Fibroblast of pulmonary artery (primary cell): ENCODE results near the gene DNAH14.
A peak's percentile ranks its signal among the peaks of the same experiment; 100 is the strongest.
"Not testable (repeated sequence)": the region's sequence is repeated elsewhere in the genome, so short reads cannot be mapped to it uniquely, and the experiment has no call there.

Source experiments
- DNase-seq: peaks from one replicate; pipeline ENCODE4 v3.0.0-alpha.2; 2010; ENCODE audit warnings: low read depth
- H3K4me3 ChIP-seq: replicated peaks from 2 replicates; pipeline ENCODE4 v1.5.1; 2011; ENCODE audit warnings: low read depth, mild to moderate bottlenecking, control low read depth, low read length, moderate library complexity
- CTCF ChIP-seq: IDR thresholded peaks from 2 replicates; pipeline ENCODE4 v1.5.1; 2011; ENCODE audit warnings: mild to moderate bottlenecking, control low read depth, low read length, inconsistent platforms; ENCODE audit errors: missing control alignments

Gene DNAH14

GRCh38 chr1:224929335-224930237, at the start of gene DNAH14:
Gene DNAH14, plus strand, starts transcription at chr1:224929675. Its CDS starts 23,028 bp downstream, at chr1:224952703.
- peak within 1 kb of the TSS; percentile 52 for H3K4me3 ChIP-seq
- no peak for TF ChIP-seq CTCF
- peak; percentile 84 for DNase-seq

- no peak overlapping the region for H3K4me3 ChIP-seq
- DNase-seq: no peak
- no peak for TF ChIP-seq CTCF
Observed at GRCh38 chr1:224880593-224881307, 48.7 kb upstream of the DNAH14 start.

- not testable (repeated sequence) for H3K4me3 ChIP-seq, DNase-seq
Observed at GRCh38 chr1:224881308-224881692, 48.2 kb upstream of the DNAH14 start.

GRCh38 chr1:224881762-224882211, 47.7 kb upstream of the DNAH14 start:
- no peak for TF ChIP-seq CTCF
- DNase-seq: no peak
- H3K4me3 ChIP-seq: no peak overlapping the region

- TF ChIP-seq CTCF: no peak
- DNase-seq: no peak
Observed at GRCh38 chr1:224882264-224882663, 47.2 kb upstream of the DNAH14 start.

GRCh38 chr1:224883091-224883490, 46.4 kb upstream of the DNAH14 start:
- no peak for DNase-seq
- no peak for TF ChIP-seq CTCF
- no peak overlapping the region for H3K4me3 ChIP-seq

More at GRCh38 chr1:224882264-224882663, 47.2 kb upstream of the DNAH14 start:
- no peak overlapping the region for H3K4me3 ChIP-seq

GRCh38 chr1:224884361-224884801, 45.1 kb upstream of the DNAH14 start:
- no peak for TF ChIP-seq CTCF
- no peak overlapping the region for H3K4me3 ChIP-seq
- DNase-seq: peak; percentile 28

GRCh38 chr1:224885376-224885775, 44.1 kb upstream of the DNAH14 start:
- DNase-seq, H3K4me3 ChIP-seq: not testable (repeated sequence)
